ENCODE results near the gene TEAD1. TPM values are rescaled to one million over a fixed set of nuclear protein-coding genes. Genes with fewer than 3 reads are reported as not detected.

The TEAD1 gene
- total RNA-seq, 4 donors from 2014 or later, result 184 to 272 (median 208) TPM

DNA sequence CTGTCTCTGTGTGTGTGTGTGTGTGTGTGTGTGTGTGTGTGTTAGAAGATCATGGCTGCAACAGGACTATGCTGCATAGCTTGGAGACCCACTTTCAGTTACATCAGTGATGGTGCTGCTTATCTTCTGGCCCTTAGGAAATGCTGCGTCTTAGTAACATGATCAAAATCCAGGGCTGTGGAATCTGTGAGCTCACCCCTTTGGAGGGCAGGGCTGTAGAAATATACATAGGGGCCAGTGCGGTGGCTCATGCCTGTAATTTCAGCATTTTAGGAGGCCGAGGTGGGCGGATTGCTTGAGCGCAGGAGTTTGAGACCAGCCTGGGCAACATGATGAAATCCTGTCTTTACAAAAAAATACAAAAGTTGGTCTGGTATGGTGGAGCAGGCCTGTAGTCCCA is 183.4 kb downstream of the TEAD1 start:
- Histone ChIP-seq H3K4me3 (no peak overlapping the region), H3K4me1 (peaks cover 3 to 31% (median 7%) of the 10 kb centered on the region in 3 donors), H3K9me3 (no peaks in the 10 kb centered on the region), H3K27me3 (no peaks in the 10 kb centered on the region), H3K27ac (no peak overlapping the region), H3K36me3 (no peaks in the 10 kb centered on the region)
- no peak for ATAC-seq
- 85 to 94% methylated on average over 3 of the region's 5 CpGs for WGBS, 2 donors (ENCODE audit: low coverage in 1 of 2)
- TF ChIP-seq EP300 (IDR thresholded peaks at IDR 0.05) (no peak), POLR2A (IDR thresholded peaks at IDR 0.05) (no peak), POLR2AphosphoS5 (IDR thresholded peaks at IDR 0.05) (no peak)
- TF ChIP-seq, protein P1, sequence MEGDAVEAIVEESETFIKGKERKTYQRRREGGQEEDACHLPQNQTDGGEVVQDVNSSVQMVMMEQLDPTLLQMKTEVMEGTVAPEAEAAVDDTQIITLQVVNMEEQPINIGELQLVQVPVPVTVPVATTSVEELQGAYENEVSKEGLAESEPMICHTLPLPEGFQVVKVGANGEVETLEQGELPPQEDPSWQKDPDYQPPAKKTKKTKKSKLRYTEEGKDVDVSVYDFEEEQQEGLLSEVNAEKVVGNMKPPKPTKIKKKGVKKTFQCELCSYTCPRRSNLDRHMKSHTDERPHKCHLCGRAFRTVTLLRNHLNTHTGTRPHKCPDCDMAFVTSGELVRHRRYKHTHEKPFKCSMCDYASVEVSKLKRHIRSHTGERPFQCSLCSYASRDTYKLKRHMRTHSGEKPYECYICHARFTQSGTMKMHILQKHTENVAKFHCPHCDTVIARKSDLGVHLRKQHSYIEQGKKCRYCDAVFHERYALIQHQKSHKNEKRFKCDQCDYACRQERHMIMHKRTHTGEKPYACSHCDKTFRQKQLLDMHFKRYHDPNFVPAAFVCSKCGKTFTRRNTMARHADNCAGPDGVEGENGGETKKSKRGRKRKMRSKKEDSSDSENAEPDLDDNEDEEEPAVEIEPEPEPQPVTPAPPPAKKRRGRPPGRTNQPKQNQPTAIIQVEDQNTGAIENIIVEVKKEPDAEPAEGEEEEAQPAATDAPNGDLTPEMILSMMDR (IDR thresholded peaks at IDR 0.05), result no peak

DNA sequence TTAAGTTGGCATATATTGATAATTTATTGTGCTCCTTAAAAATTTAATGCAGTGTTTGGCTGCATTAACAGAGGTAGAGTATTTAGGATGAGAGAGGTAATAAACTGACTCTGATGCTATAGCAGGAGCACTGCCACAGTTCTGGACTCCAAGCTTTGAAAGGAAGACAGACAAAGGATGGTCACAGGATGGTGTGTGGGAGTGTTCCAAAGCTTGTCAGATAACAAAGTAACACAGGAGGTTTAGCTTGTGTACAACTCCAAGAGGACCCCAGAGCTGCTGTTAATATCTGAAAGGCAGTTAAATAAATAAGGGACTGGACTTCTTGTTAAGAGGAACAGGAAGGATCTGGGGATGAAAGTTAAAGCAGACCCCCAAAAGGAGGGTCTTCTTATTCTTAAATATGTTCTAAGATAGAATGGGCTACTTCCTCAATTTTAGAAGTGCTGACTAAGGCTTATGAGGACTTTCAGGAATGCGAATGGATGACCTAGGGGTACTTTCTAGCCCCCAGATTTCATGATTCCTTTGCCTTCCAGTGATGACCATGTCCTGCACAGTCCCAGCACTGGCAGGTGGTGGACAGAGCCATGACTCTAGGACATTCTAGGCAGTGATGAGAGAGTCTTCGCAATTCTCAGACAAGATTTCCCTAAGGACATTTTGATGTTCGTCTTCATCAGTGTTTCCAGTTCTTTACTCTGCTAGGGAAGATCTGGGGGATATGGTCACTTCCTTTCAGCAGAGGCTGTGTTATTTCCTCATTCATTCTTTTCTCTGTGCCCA is 185.8 kb downstream of the TEAD1 start:
- Histone ChIP-seq H3K27me3 (no peaks in the 10 kb centered on the region), H3K4me1 (peaks cover 3 to 32% (median 9%) of the 10 kb centered on the region in 3 donors), H3K9me3 (no peaks in the 10 kb centered on the region), H3K27ac (no peak overlapping the region), H3K36me3 (no peaks in the 10 kb centered on the region), H3K4me3 (no peak overlapping the region)
- no peak for ATAC-seq
- TF ChIP-seq, protein P1 (IDR thresholded peaks at IDR 0.05), result no peak
- TF ChIP-seq POLR2A (IDR thresholded peaks at IDR 0.05), result no peak
- TF ChIP-seq EP300 (IDR thresholded peaks at IDR 0.05), result no peak
- no peak for TF ChIP-seq POLR2AphosphoS5 (IDR thresholded peaks at IDR 0.05)
- WGBS, 2 donors (ENCODE audit: low coverage in 1 of 2), result 82 to 88% methylated on average over 3 of the region's 3 CpGs

- ATAC-seq, result no peak
- 93 to 96% methylated on average over 2 of the region's 2 CpGs for WGBS, 2 donors (ENCODE audit: low coverage in 1 of 2)
- H3K4me1 ChIP-seq, result peaks cover 3 to 37% (median 9%) of the 10 kb centered on the region in 3 donors
Measured at GRCh38 chr11:12860827-12861226, 186.6 kb downstream of the TEAD1 start.

GRCh38 chr11:12862696-12863469 is 188.7 kb downstream of the TEAD1 start:
- Histone ChIP-seq H3K4me1 (peaks cover 3 to 50% (median 9%) of the 10 kb centered on the region in 3 donors), H3K27ac (peak overlapping the region in 3 of 4 donors; percentile 21 to 64 (median 42)), H3K9me3 (no peaks in the 10 kb centered on the region), H3K27me3 (no peaks in the 10 kb centered on the region), H3K36me3 (no peaks in the 10 kb centered on the region), H3K4me3 (peak overlapping the region; percentile 6 to 18)
- 15 to 22% methylated on average over 13 of the region's 13 CpGs for WGBS, 2 donors (ENCODE audit: low coverage in 1 of 2)
- ATAC-seq, result peak; percentile 42
- TF ChIP-seq, protein P1 (IDR thresholded peaks at IDR 0.05), result no peak
- peak; percentile 52 for TF ChIP-seq POLR2AphosphoS5 (IDR thresholded peaks at IDR 0.05)

More at GRCh38 chr11:12860827-12861226, 186.6 kb downstream of the TEAD1 start:
- no peak for TF ChIP-seq EP300 (IDR thresholded peaks at IDR 0.05)
- TF ChIP-seq POLR2A (IDR thresholded peaks at IDR 0.05), result no peak
- no peak for TF ChIP-seq POLR2AphosphoS5 (IDR thresholded peaks at IDR 0.05)
- TF ChIP-seq, protein P1 (IDR thresholded peaks at IDR 0.05), result no peak
- no peaks in the 10 kb centered on the region for H3K27me3 ChIP-seq
- H3K4me3 ChIP-seq, result no peak overlapping the region
- H3K36me3 ChIP-seq, result no peaks in the 10 kb centered on the region
- no peaks in the 10 kb centered on the region for H3K9me3 ChIP-seq
- no peak overlapping the region for H3K27ac ChIP-seq

All from gastroesophageal sphincter (tissue), 4 donors.